Measurements from ENCODE around the gene FRMD5.

Gene FRMD5

DNA sequence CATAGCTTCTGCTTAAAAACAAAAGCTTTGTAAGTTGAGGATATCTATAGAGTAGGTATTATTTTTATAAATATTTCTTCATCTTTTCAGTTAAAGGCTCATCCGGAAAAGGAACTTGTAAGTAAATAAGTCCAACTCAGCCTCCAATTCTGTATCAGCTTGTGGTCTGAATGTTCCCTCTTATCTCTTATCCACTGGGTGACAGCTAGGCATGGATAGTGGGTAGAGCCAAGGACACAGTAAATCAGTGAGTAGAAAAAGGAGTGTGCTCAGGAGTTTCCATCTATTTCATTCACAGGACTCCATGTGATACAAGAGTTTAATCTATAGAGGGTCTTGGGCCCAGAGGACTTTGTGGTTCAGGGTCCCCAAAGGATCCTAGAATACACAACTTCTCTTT is 50.9 kb downstream of the FRMD5 start:
- H3K9me3 ChIP-seq (ENCODE audit: insufficient read depth, low read length, severe bottlenecking): no peaks in the 10 kb centered on the region
- ATAC-seq (ENCODE audit: insufficient read depth, low read depth): no peak
- H3K4me3 ChIP-seq (ENCODE audit: low read depth in 1 of 2, low read length in 2 of 2): no peak overlapping the region
- no peak overlapping the region for H2AFZ ChIP-seq (ENCODE audit: low read depth, low read length)
- DNase-seq: no peak
- peaks cover 4% of the 10 kb centered on the region for H3K27me3 ChIP-seq (ENCODE audit: insufficient read depth, low read length, poor library complexity)
- TF ChIP-seq, protein P1, sequence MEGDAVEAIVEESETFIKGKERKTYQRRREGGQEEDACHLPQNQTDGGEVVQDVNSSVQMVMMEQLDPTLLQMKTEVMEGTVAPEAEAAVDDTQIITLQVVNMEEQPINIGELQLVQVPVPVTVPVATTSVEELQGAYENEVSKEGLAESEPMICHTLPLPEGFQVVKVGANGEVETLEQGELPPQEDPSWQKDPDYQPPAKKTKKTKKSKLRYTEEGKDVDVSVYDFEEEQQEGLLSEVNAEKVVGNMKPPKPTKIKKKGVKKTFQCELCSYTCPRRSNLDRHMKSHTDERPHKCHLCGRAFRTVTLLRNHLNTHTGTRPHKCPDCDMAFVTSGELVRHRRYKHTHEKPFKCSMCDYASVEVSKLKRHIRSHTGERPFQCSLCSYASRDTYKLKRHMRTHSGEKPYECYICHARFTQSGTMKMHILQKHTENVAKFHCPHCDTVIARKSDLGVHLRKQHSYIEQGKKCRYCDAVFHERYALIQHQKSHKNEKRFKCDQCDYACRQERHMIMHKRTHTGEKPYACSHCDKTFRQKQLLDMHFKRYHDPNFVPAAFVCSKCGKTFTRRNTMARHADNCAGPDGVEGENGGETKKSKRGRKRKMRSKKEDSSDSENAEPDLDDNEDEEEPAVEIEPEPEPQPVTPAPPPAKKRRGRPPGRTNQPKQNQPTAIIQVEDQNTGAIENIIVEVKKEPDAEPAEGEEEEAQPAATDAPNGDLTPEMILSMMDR (IDR thresholded peaks at IDR 0.05; ENCODE audit: borderline replicate concordance, extremely low read depth, low read length, poor library complexity, severe bottlenecking): no peak
- no peak for TF ChIP-seq EZH2 (IDR thresholded peaks at IDR 0.05; ENCODE audit: borderline replicate concordance, low read depth, low read length, severe bottlenecking)
- H3K9ac ChIP-seq (ENCODE audit: low read depth, low read length): no peak overlapping the region
- no peaks in the 10 kb centered on the region for H3K36me3 ChIP-seq (ENCODE audit: insufficient read depth, low read length)
- no peaks in the 10 kb centered on the region for H3K4me1 ChIP-seq (ENCODE audit: insufficient read depth, low read length)
- no peaks in the 10 kb centered on the region for H3K79me2 ChIP-seq (ENCODE audit: insufficient read depth, low read length)
- H3K27ac ChIP-seq (ENCODE audit: low read length): no peak overlapping the region
- H3K4me2 ChIP-seq (ENCODE audit: insufficient read depth, low read length): no peak overlapping the region
- H4K20me1 ChIP-seq (ENCODE audit: insufficient read depth, low read length): no peaks in the 10 kb centered on the region

- no peak overlapping the region for H3K27ac ChIP-seq (ENCODE audit: low read length)
- no peak overlapping the region for H3K9ac ChIP-seq (ENCODE audit: low read depth, low read length)
- H3K36me3 ChIP-seq (ENCODE audit: insufficient read depth, low read length): no peaks in the 10 kb centered on the region
- H3K79me2 ChIP-seq (ENCODE audit: insufficient read depth, low read length): no peaks in the 10 kb centered on the region
- no peak overlapping the region for H3K4me3 ChIP-seq (ENCODE audit: low read depth in 1 of 2, low read length in 2 of 2)
- DNase-seq (no peak), ATAC-seq (ENCODE audit: insufficient read depth, low read depth) (no peak)
- H2AFZ ChIP-seq (ENCODE audit: low read depth, low read length): no peak overlapping the region
- no peaks in the 10 kb centered on the region for H3K4me1 ChIP-seq (ENCODE audit: insufficient read depth, low read length)
- no peaks in the 10 kb centered on the region for H4K20me1 ChIP-seq (ENCODE audit: insufficient read depth, low read length)
- H3K4me2 ChIP-seq (ENCODE audit: insufficient read depth, low read length): no peak overlapping the region
- TF ChIP-seq, protein P1 (IDR thresholded peaks at IDR 0.05; ENCODE audit: borderline replicate concordance, extremely low read depth, low read length, poor library complexity, severe bottlenecking): no peak
- TF ChIP-seq EZH2 (IDR thresholded peaks at IDR 0.05; ENCODE audit: borderline replicate concordance, low read depth, low read length, severe bottlenecking): no peak
- no peaks in the 10 kb centered on the region for H3K9me3 ChIP-seq (ENCODE audit: insufficient read depth, low read length, severe bottlenecking)
- no peaks in the 10 kb centered on the region for H3K27me3 ChIP-seq (ENCODE audit: insufficient read depth, low read length, poor library complexity)
These were observed 57.3 kb downstream of the FRMD5 start for GRCh38 chr15:44137750-44138149.

GRCh38 chr15:44136991-44137477 is 58.0 kb downstream of the FRMD5 start:
- Histone ChIP-seq H3K9me3 (ENCODE audit: insufficient read depth, low read length, severe bottlenecking) (no peaks in the 10 kb centered on the region), H2AFZ (ENCODE audit: low read depth, low read length) (no peak overlapping the region), H4K20me1 (ENCODE audit: insufficient read depth, low read length) (no peaks in the 10 kb centered on the region), H3K79me2 (ENCODE audit: insufficient read depth, low read length) (no peaks in the 10 kb centered on the region), H3K27me3 (ENCODE audit: insufficient read depth, low read length, poor library complexity) (no peaks in the 10 kb centered on the region), H3K4me1 (ENCODE audit: insufficient read depth, low read length) (no peaks in the 10 kb centered on the region), H3K4me2 (ENCODE audit: insufficient read depth, low read length) (no peak overlapping the region), H3K36me3 (ENCODE audit: insufficient read depth, low read length) (no peaks in the 10 kb centered on the region), H3K9ac (ENCODE audit: low read depth, low read length) (no peak overlapping the region), H3K4me3 (ENCODE audit: low read depth in 1 of 2, low read length in 2 of 2) (no peak overlapping the region), H3K27ac (ENCODE audit: low read length) (no peak overlapping the region)
- no peak for DNase-seq
- TF ChIP-seq, protein P1 (IDR thresholded peaks at IDR 0.05; ENCODE audit: borderline replicate concordance, extremely low read depth, low read length, poor library complexity, severe bottlenecking): no peak
- TF ChIP-seq EZH2 (IDR thresholded peaks at IDR 0.05; ENCODE audit: borderline replicate concordance, low read depth, low read length, severe bottlenecking): no peak
- no peak for ATAC-seq (ENCODE audit: insufficient read depth, low read depth)

DNA sequence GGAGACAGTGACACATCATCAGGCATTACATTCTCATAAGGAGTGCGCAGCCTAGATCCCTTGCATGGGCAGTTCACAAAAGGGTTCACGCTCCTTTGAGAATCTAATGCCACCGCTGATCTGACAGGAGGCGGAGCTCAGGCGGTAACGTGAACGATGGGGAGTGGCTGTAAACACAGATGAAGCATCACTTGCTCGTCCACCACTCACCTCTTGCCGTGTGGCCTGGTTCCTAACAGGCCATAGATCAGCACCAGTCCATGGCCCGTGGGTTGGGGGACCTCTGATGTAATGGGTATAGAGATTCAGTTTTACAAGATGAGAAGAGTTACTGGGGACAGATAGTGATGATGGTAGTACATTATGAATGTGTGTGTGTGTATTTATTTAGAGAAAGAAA is 63.0 kb downstream of the FRMD5 start:
- H3K27ac ChIP-seq (ENCODE audit: low read length): no peak overlapping the region
- DNase-seq (no peak), ATAC-seq (ENCODE audit: insufficient read depth, low read depth) (no peak)
- no peak for TF ChIP-seq EZH2 (IDR thresholded peaks at IDR 0.05; ENCODE audit: borderline replicate concordance, low read depth, low read length, severe bottlenecking)
- TF ChIP-seq, protein P1 (IDR thresholded peaks at IDR 0.05; ENCODE audit: borderline replicate concordance, extremely low read depth, low read length, poor library complexity, severe bottlenecking): no peak
- H4K20me1 ChIP-seq (ENCODE audit: insufficient read depth, low read length): no peaks in the 10 kb centered on the region
- H3K9me3 ChIP-seq (ENCODE audit: insufficient read depth, low read length, severe bottlenecking): no peaks in the 10 kb centered on the region
- no peak overlapping the region for H3K9ac ChIP-seq (ENCODE audit: low read depth, low read length)
- no peak overlapping the region for H3K4me3 ChIP-seq (ENCODE audit: low read depth in 1 of 2, low read length in 2 of 2)
- H3K36me3 ChIP-seq (ENCODE audit: insufficient read depth, low read length): no peaks in the 10 kb centered on the region
- no peaks in the 10 kb centered on the region for H3K4me1 ChIP-seq (ENCODE audit: insufficient read depth, low read length)
- no peak overlapping the region for H2AFZ ChIP-seq (ENCODE audit: low read depth, low read length)
- no peak overlapping the region for H3K4me2 ChIP-seq (ENCODE audit: insufficient read depth, low read length)
- H3K79me2 ChIP-seq (ENCODE audit: insufficient read depth, low read length): no peaks in the 10 kb centered on the region
- H3K27me3 ChIP-seq (ENCODE audit: insufficient read depth, low read length, poor library complexity): no peaks in the 10 kb centered on the region
